Fibroblast of the aortic adventitia (primary cell): Measurements from ENCODE around the gene ERC2. TPM values are rescaled to one million over a fixed set of nuclear protein-coding genes. Genes with fewer than 3 reads are reported as not detected.

ENCODE experiments used
- DNase-seq: peaks from one replicate; pipeline ENCODE4 v3.0.0-alpha.2; 2010; ENCODE audit warnings: low read depth
- H3K4me3 ChIP-seq: 2 replicates; pipeline ENCODE4 v1.5.1; 2011; ENCODE audit warnings: low read depth, mild to moderate bottlenecking, control low read depth, low read length, moderate library complexity
- CTCF ChIP-seq: IDR thresholded peaks from 2 replicates; pipeline ENCODE4 v1.5.1; 2011; ENCODE audit warnings: mild to moderate bottlenecking, low read length, control low read depth, inconsistent platforms; ENCODE audit not compliant: insufficient read depth
- total RNA-seq: library from RNA; depleted of rRNA; stranded (reverse); fragments of >200 nt; gene quantifications from 2 replicates; pipeline ENCODE4 v1.2.3, GENCODE V29; 2012; ENCODE audit warnings: low replicate concordance

The ERC2 gene
- total RNA-seq, 1 donor, result 0.09 TPM

DNA sequence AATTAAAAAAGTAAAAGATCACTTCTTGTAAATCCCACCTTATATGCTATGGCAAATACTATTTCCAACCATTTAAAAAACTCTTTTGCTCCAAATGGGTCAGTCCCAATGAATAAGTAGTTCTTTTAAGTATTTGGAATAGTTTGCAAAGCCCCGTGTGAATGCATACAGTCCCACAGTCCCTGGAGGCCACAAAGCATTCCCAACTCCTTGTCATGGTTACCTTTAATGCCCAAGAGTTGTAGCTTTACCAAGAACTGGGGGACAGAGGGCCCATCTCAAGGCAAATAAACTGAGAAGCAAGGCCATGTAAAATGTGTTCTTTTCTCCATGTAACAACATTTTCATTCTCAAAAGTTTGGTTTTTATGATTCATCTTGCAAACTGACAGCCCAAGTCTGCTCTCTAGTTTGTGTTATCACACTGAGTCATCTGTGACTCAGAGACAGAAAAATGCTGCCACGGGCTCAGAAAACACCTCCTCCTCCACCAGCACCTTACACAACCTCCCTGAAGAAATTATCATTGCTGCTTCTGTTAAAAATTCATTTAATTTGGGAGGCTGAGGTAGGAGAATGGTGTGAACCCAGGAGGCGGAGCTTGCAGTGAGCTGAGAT lies 336.2 kb downstream of the ERC2 start:
- no peak overlapping the region for H3K4me3 ChIP-seq
- TF ChIP-seq CTCF, result no peak
- DNase-seq, result peak; percentile 94

- no peak overlapping the region for H3K4me3 ChIP-seq
- no peak for TF ChIP-seq CTCF
- no peak for DNase-seq
These were observed 338.2 kb downstream of the ERC2 start for GRCh38 chr3:56130036-56130435.

DNA sequence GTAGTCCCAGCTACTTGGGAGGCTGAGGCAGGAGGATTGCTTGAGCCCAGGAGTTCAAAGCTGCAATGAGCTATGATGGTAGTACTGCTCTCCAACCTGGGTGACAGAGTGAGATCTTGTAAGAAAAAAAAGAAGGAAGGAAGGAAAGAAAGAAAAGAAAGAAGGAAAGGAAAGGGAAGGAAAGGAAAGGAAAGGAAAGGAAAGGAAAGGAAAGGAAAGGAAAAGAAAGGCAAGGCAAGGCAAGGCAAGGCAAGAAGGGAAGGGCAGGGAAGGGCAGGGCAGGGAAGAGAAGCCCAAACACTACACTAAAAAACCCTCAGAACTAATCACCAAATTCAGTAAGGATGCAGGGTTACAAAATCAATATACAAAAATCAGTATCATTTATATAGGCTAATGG lies 341.6 kb downstream of the ERC2 start:
- DNase-seq, result no peak
- TF ChIP-seq CTCF, result no peak
- H3K4me3 ChIP-seq, result no peak overlapping the region

- no peak overlapping the region for H3K4me3 ChIP-seq
- DNase-seq, result peak; percentile 89
- no peak for TF ChIP-seq CTCF
These were observed 342.8 kb downstream of the ERC2 start for GRCh38 chr3:56125358-56126005.

DNA sequence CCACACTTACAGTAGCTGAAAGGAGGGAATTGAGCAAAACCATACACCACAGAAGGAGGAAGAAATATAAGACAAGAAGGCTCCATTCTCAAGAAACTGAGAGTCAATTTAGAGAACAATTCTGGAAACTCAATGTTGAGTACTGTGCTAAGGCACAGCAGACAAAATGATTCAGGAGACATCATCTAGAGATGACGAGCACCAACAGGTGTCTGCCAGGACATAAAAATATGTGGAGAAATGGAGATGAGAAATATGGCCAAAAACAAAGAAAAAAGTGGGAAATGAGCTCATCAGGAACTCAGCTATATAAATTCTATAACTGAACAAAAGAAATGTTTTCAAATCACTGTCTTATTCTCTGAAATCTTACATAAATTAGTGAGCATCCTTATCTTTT lies 343.7 kb downstream of the ERC2 start:
- TF ChIP-seq CTCF, result no peak
- no peak overlapping the region for H3K4me3 ChIP-seq
- no peak for DNase-seq

- DNase-seq, result no peak
- no peak for TF ChIP-seq CTCF
- H3K4me3 ChIP-seq, result no peak overlapping the region
These were observed 344.8 kb downstream of the ERC2 start for GRCh38 chr3:56123487-56123886.
